CD14-positive monocyte (primary cell): ENCODE results near the gene CDIPT. TPM values are rescaled to one million over a fixed set of nuclear protein-coding genes. Genes with fewer than 3 reads are reported as not detected.
A peak's percentile ranks its signal among the peaks of the same experiment; 100 is the strongest.
"Not testable (repeated sequence)": the region's sequence is repeated elsewhere in the genome, so short reads cannot be mapped to it uniquely, and the experiment has no call there.

Source experiments
- DNase-seq, 3 donors: peaks; one replicate each; pipeline ENCODE4 v3.0.0-alpha.2; 2011 to 2022
- H2AFZ ChIP-seq: 2 replicates; pipeline ENCODE4 v1.6.0; 2012; ENCODE audit warnings: mild to moderate bottlenecking, low read depth, low read length, inconsistent platforms; ENCODE audit not compliant: insufficient read depth, poor library complexity, severe bottlenecking
- H3K27ac ChIP-seq, 2 donors: 1 replicate in 1 of 2; 2 replicates in 1 of 2; pipeline ENCODE4 v1.5.1; 2012 to 2013; ENCODE audit warnings: low read length in 2 of 2, control low read depth in 1 of 2, inconsistent platforms in 1 of 2, low read depth in 1 of 2, mild to moderate bottlenecking in 1 of 2
- H3K27me3 ChIP-seq, 2 donors: one replicate each; pipeline versions ENCODE4 v1.6.0 to v1.6.1; 2011 to 2013; ENCODE audit warnings: low read length in 2 of 2; ENCODE audit not compliant: control insufficient read depth in 2 of 2, insufficient read depth in 2 of 2
- H3K36me3 ChIP-seq, 2 donors: replicated peaks in 1 of 2; 1 replicate in 1 of 2; 2 replicates in 1 of 2; pipeline versions ENCODE4 v1.5.1 to v1.6.1; 2012 to 2013; ENCODE audit warnings: low read length in 2 of 2, control low read depth in 1 of 2, inconsistent platforms in 1 of 2, mild to moderate bottlenecking in 1 of 2; ENCODE audit not compliant: insufficient read depth in 2 of 2, control insufficient read depth in 1 of 2
- H3K4me1 ChIP-seq, 2 donors: 1 replicate in 1 of 2; 2 replicates in 1 of 2; pipeline versions ENCODE4 v1.5.1 to v1.6.1; 2012 to 2013; ENCODE audit warnings: low read length in 2 of 2, control low read depth in 1 of 2, inconsistent platforms in 1 of 2, mild to moderate bottlenecking in 1 of 2, moderate library complexity in 1 of 2; ENCODE audit not compliant: insufficient read depth in 2 of 2, control insufficient read depth in 1 of 2
- H3K4me2 ChIP-seq: replicated peaks from 2 replicates; pipeline ENCODE3; 2012; ENCODE audit warnings: low read length, moderate library complexity, mild to moderate bottlenecking; ENCODE audit not compliant: poor library complexity, severe bottlenecking; ENCODE audit errors: extremely low read depth
- H3K4me3 ChIP-seq, 3 experiments: fragments of 200-600 bp in 1 of 3; sonication (generic) in 1 of 3; replicated peaks in 1 of 3; 1 replicate in 2 of 3; 2 replicates in 1 of 3; pipeline ENCODE4 v1.5.1; 2011 to 2013; ENCODE audit warnings: low read length in 3 of 3, mild to moderate bottlenecking in 3 of 3, control low read depth in 2 of 3, low read depth in 2 of 3, inconsistent platforms in 1 of 3, moderate library complexity in 1 of 3
- H3K79me2 ChIP-seq: 2 replicates; pipeline ENCODE4 v1.6.0; 2012; ENCODE audit warnings: mild to moderate bottlenecking, control low read depth, inconsistent platforms, low read length, moderate library complexity; ENCODE audit not compliant: insufficient read depth
- H3K9ac ChIP-seq: 2 replicates; pipeline ENCODE4 v1.6.0; 2017; ENCODE audit warnings: low read length, mild to moderate bottlenecking; ENCODE audit not compliant: insufficient read depth, poor library complexity, severe bottlenecking
- H3K9me3 ChIP-seq, 2 donors: replicated peaks in 1 of 2; 1 replicate in 1 of 2; 2 replicates in 1 of 2; pipeline versions ENCODE4 v1.5.1 to v1.6.1; 2012 to 2013; ENCODE audit warnings: low read length in 2 of 2, control low read depth in 1 of 2; ENCODE audit not compliant: control insufficient read depth in 1 of 2, insufficient read depth in 1 of 2
- H4K20me1 ChIP-seq: 2 replicates; pipeline ENCODE4 v1.6.0; 2012; ENCODE audit warnings: mild to moderate bottlenecking, low read length, control low read depth, moderate library complexity; ENCODE audit not compliant: insufficient read depth
- H3K27ac Mint-ChIP-seq, 7 donors: one replicate each; pipeline ENCODE4 v1.8.0; 2020; ENCODE audit warnings: mild to moderate bottlenecking in 7 of 7, mixed read lengths in 7 of 7, moderate library complexity in 6 of 7, inconsistent platforms in 2 of 7
- H3K27me3 Mint-ChIP-seq, 3 donors: one replicate each; pipeline ENCODE4 v1.8.0; 2021 to 2022; ENCODE audit warnings: low read depth in 3 of 3, mild to moderate bottlenecking in 3 of 3, mixed read lengths in 3 of 3, moderate library complexity in 3 of 3, inconsistent platforms in 1 of 3
- H3K36me3 Mint-ChIP-seq, 2 donors: one replicate each; pipeline ENCODE4 v1.8.0; 2020; ENCODE audit warnings: mixed read lengths in 2 of 2, inconsistent platforms in 1 of 2, mild to moderate bottlenecking in 1 of 2
- H3K4me1 Mint-ChIP-seq: one replicate; pipeline ENCODE4 v1.8.0; 2020; ENCODE audit warnings: mild to moderate bottlenecking, mixed read lengths
- H3K4me3 Mint-ChIP-seq, 2 donors: one replicate each; pipeline ENCODE4 v1.8.0; 2020; ENCODE audit warnings: mild to moderate bottlenecking in 2 of 2, mixed read lengths in 2 of 2, moderate library complexity in 1 of 2
- H3K9me3 Mint-ChIP-seq, 7 donors: one replicate each; pipeline ENCODE4 v1.8.0; 2020 to 2022; ENCODE audit warnings: mixed read lengths in 7 of 7, mild to moderate bottlenecking in 6 of 7, moderate library complexity in 6 of 7, inconsistent platforms in 2 of 7
- CTCF ChIP-seq: fragments of 200-600 bp; IDR thresholded peaks from one replicate; pipeline ENCODE4 v1.8.0; 2022; ENCODE audit warnings: antibody characterized with exemption, mild to moderate bottlenecking
- WGBS: methylation state at CpG from one replicate; pipeline ENCODE4 v1.1.5; 2013; ENCODE audit warnings: missing lambda C conversion rate; ENCODE audit not compliant: insufficient coverage; 5-methylcytosine and 5-hydroxymethylcytosine counted together
- intact Hi-C, 2 donors: fragments of 100-400 bp; cut with micrococcal nuclease; formaldehyde crosslinking; loops; one replicate each; pipeline versions ENCODE4 v1.15.0 to v1.15.1; 2023
- polyA plus RNA-seq, 3 donors: library from polyadenylated mRNA; depleted of rRNA in 1 of 3; unstranded in 2 of 3; stranded (reverse) in 1 of 3; fragments of 300-500 nt in 2 of 3; fragments of >200 nt in 1 of 3; fragmentation: Illumina TruSeq in 2 of 3; gene quantifications; 1 replicate in 2 of 3; 2 replicates in 1 of 3; pipeline ENCODE4 v1.2.3, GENCODE V29; 2012 to 2021

Gene CDIPT
- polyA plus RNA-seq, 3 donors: 67.2 to 98.8 (median 93.5) TPM

GRCh38 chr16:29891525-29892457 is 28.8 kb upstream of the CDIPT start:
- H3K4me1 ChIP-seq: peaks cover 12 to 16% of the 10 kb centered on the region in 2 donors
- no peak for TF ChIP-seq CTCF
- intact Hi-C loops: loop anchor here in 1 of 2 donors (2.0 kb wide), 1 partner anchor 57 kb away; no protein-coding TSS in a partner anchor

GRCh38 chr16:29889372-29889771 is 26.3 kb upstream of the CDIPT start:
- H3K79me2 ChIP-seq, DNase-seq, H4K20me1 ChIP-seq, H3K36me3 ChIP-seq, H3K36me3 Mint-ChIP-seq, H3K9me3 Mint-ChIP-seq, H3K9ac ChIP-seq, H3K27ac Mint-ChIP-seq, H3K9me3 ChIP-seq, H3K27me3 ChIP-seq, H2AFZ ChIP-seq, intact Hi-C loops, H3K4me2 ChIP-seq, H3K4me3 ChIP-seq, H3K27ac ChIP-seq, H3K4me3 Mint-ChIP-seq, H3K27me3 Mint-ChIP-seq: not testable (repeated sequence)
- peaks cover 12% of the 10 kb centered on the region for H3K4me1 Mint-ChIP-seq
- 100% methylated on average over 1 of the region's 3 CpGs for WGBS
- peaks cover 12 to 16% of the 10 kb centered on the region in 2 donors for H3K4me1 ChIP-seq

More at GRCh38 chr16:29891525-29892457, 28.8 kb upstream of the CDIPT start:
- Histone ChIP-seq H2AFZ (no peak overlapping the region), H3K79me2 (no peaks in the 10 kb centered on the region), H3K4me3 (no peak overlapping the region), H3K9me3 (no peaks in the 10 kb centered on the region), H3K27ac (no peak overlapping the region), H3K36me3 (no peaks in the 10 kb centered on the region), H3K9ac (no peak overlapping the region), H3K27me3 (no peaks in the 10 kb centered on the region), H3K4me2 (no peak overlapping the region), H4K20me1 (no peaks in the 10 kb centered on the region)
- DNase-seq: peak; percentile 24 to 52 (median 42)
- Mint-ChIP-seq H3K27ac (peak overlapping the region in 3 of 7 donors; percentile 15 to 40 (median 28)), H3K27me3 (peaks cover 4 to 8% (median 4%) of the 10 kb centered on the region in 3 donors), H3K4me3 (no peak overlapping the region), H3K9me3 (peaks cover 0 to 2% (median 0%) of the 10 kb centered on the region in 7 donors), H3K4me1 (peaks cover 12% of the 10 kb centered on the region), H3K36me3 (no peaks in the 10 kb centered on the region)
- 66% methylated on average over 7 of the region's 10 CpGs for WGBS
